WI38 (cell line): ENCODE results near the gene C1QTNF9B.

Source experiments
- H3K4me3 ChIP-seq: 2 replicates; pipeline ENCODE4 v1.5.1; 2011; ENCODE audit warnings: low read depth, mild to moderate bottlenecking, control low read depth, low read length
- CTCF ChIP-seq: IDR thresholded peaks from 2 replicates; pipeline ENCODE4 v1.5.1; 2012; ENCODE audit warnings: low read depth, mild to moderate bottlenecking, control low read depth, low read length

Gene C1QTNF9B

DNA sequence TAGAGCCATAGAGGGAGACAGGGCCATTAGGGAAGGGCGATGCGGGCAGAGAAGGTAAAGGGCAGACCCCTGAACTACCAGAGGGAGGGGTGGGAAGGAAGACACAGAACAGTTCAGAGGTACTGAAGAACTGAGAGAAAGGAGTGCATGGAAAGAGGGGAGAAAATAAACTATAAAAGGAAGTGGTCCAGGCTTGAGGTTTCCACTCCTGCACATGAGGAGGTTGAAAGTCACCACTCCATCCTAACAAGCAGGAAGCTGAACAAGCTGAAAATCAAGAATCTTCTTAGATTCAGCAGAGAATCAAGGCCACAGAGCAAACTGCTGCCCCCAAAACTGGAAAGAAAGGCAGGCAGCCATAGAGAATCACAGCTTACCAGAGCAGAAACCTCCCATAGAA is 53.2 kb downstream of the C1QTNF9B start:
- no peak overlapping the region for H3K4me3 ChIP-seq
- TF ChIP-seq CTCF: no peak

- H3K4me3 ChIP-seq: no peak overlapping the region
- TF ChIP-seq CTCF: no peak
Measured at GRCh38 chr13:23843436-23843835, 53.9 kb downstream of the C1QTNF9B start.

GRCh38 chr13:23842406-23842805 is 54.9 kb downstream of the C1QTNF9B start:
- no peak overlapping the region for H3K4me3 ChIP-seq
- TF ChIP-seq CTCF: no peak
